DMS153 treated with DMSO at 0.1 percent for 48 hours (cell line): Measurements from ENCODE around the gene IL1RAP.

Experiments used
- DNase-seq: peaks from one replicate; lab custom pipeline; 2025; ENCODE audit not compliant: unreplicated experiment; lab: John Stamatoyannopoulos, UW

Gene IL1RAP

DNA sequence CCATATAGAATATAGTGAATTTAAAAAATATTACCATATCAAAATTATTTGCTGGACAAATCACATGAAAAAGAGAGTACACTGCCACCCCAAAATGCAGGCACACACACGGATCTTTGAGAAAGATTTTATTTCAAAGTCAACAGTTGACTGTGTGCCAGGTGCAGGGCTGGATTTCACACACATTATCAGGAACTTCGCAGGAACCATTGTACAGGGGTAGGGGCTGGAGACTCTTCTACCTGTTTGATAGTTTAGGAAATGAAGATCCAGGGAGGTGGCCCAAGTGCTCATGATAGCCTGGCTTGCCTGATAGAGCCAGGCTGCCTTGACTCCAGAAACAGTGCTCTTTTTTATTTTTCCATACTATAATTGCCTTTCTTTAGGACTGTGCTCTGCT is 54.2 kb downstream of the IL1RAP start:
- DNase-seq = no peak

DNA sequence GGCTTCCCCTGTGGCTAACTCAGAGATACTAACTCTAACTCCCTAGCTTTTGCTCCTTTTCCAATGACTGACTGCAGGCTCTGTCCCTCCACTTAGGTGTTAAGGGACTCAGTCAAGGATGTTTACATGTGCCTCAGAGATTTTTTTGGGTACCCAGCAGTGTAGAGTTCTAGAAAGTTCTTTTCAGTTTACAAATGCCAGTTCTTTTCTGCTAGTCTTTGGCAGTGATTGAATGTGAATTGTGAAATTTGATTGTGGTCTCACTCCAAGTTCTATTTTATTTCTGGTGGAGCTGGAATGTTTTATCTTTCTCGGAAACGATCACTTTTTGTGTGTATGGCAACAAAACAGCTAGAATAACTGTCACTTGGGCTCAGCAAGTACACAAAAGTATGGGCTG is 60.6 kb downstream of the IL1RAP start:
- no peak for DNase-seq

DNA sequence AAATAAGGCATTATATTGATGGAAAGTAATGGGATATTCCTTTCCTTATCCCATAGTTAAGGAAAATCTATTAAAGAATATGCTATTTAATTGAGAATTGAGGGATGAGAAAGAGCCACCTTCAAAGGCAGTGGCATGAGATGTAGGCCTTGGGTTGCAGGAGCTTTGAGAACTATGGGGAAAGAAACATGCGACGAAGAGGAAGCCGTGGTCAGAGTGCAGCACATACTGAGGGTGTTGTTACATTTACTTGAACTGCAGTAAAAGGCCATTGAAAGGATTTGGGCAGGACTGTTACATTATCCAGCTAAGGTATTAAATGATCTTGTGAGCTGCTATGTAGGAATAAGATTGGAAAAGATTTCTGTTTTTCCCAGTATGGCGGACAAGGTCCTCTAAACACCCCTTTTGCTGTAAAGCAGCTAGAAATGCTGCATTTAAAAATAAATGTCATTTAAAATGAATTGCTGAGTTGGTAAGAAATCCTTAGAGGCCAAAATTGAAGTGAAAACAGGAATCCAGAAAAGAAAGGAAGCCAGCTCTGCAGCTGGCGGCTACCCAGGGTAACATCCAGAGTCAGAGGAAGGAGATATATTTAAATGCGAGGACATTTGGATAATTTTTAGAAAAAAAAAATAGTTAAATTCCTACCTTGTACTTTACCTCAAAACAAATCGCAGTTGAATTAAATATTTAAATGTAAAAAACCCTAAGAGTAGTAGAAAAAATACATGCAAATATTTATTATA is 61.7 kb downstream of the IL1RAP start:
- no peak for DNase-seq

DNA sequence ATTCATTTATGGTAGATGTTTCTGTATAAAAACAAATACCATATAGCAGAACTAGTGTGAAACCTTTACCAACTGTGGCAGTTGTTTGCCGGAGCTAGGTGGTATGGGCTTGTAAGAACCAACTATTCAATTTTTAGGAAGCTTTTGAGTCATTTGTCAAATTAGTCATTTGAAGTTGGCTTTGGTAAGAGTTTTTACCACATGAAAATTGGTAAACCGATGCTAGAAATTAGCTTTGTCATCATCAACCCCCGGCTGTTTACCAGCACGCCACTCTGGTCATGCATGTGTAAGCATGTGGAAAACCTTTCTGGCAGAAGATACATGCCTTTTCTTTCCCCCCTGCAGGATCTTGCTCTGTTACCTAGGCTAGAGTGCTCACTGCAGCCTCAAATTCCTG is 63.3 kb downstream of the IL1RAP start:
- no peak for DNase-seq

DNA sequence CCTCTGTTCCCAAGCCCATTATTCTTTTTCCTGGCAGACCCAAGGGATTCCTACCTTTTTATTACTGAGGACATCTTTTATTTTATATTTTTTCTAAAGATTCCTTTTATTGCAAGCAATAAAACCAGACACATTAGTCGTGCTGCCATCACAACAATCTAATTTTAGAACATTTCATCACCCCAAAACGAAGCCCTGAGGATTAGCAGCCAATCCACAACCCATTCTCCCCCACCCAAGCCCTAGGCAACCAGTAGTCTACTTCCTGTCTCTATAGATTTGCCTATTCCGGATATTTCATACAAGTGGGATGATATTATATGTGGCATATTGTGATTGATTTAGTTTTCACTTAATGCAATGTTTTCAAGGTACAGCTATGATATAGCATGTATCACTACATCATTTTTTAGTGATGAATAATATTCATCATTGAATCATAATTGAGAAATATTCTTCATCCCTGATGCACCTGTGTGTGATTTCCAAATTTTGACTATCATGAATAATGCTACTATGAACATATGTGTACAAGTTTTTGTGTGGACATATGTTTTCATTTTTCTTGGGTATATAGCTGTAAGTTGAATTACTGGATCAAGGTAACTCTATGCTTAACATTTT is 65.7 kb downstream of the IL1RAP start:
- no peak for DNase-seq

DNA sequence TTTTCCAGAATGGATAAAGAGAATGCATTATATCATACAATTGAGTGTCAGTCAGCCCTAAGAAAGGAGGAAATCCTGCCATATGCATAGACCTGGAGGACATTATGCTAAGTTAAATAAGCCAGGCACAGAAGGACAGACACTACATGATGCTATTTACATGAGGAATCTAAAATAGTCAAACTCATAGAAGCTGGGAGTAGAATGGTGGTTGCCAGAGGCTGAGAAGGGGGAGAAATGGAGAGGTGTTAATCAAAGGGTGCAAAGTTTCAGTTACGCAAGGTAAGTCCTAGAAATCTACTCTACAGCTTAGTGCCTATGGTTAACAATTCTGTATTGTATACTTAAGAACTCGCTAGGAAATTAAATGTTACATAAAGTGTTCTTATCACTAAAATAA is 66.5 kb downstream of the IL1RAP start:
- no peak for DNase-seq

DNA sequence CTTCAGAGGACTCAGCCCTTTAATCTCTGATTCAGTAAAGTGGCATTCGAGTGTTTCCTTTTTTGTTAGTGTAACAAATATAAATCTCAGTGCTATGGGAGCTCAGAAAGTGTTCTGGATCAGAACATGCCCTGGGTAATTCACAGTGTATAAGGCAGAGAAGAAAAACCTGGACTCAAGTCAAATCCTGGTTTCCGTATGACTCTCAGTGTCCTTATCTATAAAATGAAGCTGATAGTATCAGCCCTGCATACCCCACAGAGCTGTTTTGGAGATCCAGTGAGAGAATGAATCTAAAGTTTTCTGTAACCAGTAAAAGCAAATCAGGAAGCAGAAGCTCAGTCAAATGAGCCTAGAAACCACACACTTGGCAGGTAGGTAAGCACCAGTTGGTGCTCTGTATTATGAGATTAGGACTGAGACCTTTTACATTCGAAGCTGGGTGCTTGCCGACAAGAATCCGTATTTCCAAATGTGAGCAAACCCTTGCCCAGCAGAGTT is 67.2 kb downstream of the IL1RAP start:
- no peak for DNase-seq

DNA sequence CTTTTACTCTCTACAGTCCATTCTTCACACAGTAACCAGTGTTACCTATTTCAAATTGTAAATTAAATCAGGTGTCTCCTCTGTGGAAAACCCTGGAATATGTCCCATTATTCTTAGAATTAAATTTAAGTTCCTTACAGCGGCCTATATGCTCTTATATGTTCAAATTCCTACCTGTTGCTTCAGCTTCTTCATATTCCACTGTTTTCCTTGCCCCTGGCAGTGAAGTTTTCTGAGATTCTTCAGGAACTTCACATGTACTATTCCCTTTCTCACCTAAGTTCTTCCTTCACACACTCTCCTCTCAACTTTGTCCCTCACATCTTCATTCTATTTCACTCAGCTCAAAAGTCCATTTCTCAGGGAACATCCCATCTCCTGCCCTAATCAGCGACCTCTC is 68.8 kb downstream of the IL1RAP start:
- no peak for DNase-seq

DNA sequence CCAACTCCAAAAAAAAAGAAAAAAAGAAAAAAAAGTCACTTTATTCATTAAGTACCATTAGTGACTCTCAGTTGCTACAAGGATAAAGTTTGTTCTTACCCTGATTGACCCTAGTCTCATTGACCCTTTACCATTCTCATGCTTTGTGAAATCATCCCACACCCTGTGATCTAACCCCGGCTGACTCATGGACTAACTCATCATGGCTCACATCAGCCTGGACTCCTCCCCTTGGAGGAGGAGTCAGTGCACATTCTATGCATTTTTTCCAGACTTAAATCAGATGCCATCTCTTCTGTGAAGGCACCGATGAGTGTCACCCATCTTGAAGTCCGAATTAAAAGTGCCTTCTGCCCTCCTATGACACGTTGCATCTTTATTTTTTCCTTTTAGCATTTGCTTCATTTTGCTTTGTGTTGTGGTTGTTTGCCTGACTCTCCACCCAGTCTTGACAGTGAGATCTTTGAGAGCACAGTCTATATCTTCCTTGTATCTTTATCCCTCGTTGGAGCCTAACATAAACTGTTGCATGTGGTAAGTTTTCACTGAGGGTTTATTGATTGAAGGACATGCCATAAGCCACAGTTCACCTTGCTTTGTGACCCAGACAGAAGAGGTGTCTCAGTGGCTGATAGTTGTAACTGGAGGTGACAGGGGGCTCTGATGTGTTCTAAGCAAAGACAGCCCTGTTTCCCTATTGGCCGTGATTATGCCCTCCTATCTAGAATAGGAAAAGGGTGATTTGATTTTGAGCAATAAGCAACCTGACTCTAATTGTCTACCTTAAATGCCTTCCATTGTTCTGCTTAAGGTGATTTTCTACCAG is 72.1 kb downstream of the IL1RAP start:
- DNase-seq = no peak

DNA sequence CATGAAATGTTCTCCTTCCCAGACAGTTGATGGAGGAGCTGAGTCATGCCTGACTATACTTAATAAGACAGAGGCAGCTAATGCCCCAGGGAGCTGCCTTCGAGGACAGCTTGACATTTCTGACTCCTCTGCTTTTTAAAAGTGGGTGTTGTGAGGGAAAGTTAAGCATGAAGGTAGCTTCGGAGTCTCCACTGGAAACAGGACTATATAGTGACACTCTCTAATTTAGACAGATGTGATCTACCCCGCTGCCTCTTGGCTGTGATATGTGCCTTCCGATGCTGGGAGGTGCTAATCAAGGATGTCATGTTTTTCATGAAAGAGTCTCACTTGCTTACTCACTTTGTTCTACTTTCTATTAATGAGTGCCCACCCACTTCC is 72.7 kb downstream of the IL1RAP start:
- no peak for DNase-seq

DNA sequence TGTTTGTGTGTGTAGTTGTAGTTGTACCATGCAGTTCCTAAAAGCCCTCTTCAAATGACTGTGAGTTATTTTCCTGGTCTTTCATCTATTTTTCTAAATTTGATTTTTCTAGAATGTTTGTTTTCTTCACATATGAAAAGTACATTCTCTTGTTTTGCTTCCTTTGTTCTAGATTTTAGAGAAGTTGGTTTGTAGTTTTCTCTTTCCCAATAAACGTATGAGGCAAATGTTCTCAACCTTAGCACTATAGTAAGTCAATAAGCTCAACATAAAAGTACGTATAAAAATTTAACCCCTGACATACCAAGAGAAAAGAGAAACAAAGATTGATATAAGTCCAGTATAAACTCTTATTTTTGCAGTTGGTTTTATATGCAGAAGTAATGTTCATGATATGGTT is 74.7 kb downstream of the IL1RAP start:
- DNase-seq = no peak

DNA sequence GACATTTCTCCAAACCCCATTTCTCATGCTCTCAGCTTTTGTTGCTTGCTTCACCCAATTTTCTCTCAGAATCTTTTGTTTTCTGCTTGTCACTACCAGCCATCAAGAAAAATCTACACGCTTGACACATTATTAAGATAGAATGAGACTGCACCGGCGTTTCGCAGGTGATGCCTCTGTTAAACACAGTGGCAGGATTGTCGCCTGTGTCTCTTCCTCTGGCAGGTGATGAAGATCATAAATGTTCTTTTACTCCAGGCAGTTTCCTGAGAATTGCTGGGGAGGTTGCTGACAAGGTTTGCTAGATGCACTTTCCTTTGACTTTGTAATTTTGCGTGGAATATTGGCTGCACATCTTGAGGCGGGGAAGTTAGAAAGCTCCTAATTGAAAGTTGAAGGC is 75.4 kb downstream of the IL1RAP start:
- no peak for DNase-seq

DNA sequence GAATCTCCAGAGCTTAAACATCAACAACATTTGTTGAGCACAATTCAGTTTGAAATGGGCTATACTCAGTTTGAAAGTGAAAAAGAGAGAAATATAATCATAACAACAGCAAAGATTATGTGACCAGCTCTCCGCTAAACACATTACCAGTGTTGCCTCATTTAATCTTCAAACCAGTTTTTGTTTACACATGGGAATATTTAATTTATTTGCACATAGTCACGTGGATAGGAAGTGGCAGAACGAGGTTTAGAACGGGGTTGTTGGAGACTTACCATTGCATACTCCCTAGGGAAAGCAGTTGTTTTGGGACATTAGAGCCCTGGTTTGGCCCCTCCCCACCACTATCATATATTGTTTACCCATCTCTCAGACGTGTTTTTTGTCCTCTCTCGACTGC is 77.2 kb downstream of the IL1RAP start:
- peak; percentile 61 for DNase-seq

DNA sequence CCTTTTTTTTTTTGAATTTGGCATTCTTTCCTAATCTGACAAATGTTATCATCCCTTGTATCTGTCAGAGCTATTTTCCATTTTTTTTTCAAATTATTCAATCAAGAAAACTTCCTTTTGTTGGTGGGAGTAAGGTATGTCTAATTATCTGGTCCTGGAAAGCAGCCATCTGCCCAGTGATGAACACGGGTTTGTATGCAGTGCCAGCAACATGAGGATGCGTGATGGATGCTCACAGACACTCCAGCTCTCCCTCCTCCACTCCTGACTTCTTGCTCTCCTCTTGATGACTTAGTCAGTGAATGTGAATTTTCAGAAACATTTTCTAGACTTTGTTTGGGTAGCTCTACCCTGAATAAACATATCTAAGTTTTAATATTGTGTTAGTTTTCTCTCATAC is 79.2 kb downstream of the IL1RAP start:
- no peak for DNase-seq

DNA sequence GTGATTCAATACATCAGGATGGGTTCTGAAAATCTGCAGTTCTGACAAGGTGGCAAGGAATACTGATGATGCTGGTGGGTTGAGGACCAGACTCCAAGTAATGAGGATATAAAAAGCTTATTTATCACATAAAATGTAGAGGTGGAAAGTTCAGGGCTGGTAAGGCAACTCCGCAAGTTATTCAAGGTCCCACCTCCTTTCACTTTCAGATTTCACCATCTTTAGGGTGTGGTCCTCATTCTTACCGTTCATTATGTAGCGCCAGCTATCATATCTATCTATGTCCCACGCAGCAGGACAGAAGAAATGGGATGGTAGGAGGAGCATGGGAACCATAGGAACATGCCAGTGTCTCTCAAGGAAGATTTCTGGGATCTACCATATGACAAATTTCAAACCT is 80.3 kb downstream of the IL1RAP start:
- DNase-seq = no peak

DNA sequence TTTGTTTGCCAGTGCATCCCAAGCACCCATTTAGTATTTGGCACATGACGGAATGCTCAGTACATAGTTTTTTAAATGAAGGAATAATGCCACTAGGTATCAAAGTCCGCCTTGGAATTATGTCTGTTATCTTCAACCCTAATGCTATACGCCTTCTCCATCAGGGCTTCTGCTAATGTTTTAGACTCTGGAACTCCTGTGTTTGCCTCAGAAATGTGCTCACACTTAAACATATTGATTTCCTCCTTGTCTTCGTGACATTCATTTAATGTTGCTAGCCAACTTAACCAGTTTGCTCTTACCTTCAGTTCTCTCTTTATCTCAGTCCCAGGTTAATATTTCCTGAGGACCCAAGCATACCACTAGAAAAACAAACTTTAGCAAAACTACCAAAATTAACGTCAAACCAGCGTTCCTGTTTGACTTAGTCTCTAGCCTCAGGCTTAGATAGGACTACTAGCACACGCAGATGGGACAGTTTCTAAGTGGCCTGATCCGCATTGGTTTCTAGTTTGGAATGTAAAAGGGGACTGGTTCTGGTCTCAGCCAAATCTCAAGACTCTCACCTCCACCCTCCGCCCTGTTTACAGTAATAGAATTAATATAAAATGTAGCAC is 81.4 kb downstream of the IL1RAP start:
- DNase-seq = no peak

DNA sequence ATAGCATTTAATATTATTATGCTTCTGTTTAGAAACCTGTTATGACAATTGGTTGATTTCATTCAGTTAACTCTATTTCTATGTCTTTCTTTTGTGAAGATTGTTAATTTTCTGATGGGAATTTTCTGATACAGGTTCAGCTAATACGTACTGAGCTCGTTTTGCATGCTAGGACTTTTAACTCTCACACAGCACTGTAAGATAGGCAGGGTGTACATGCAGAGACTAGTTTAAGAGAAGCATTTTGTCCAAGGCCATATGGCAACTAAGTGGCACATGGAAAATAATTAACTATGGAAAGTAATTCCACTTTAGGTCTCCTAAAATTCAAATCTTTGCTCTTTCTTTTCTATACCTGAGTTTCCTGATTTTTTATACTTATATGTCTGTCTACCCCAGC is 81.9 kb downstream of the IL1RAP start:
- no peak for DNase-seq

DNA sequence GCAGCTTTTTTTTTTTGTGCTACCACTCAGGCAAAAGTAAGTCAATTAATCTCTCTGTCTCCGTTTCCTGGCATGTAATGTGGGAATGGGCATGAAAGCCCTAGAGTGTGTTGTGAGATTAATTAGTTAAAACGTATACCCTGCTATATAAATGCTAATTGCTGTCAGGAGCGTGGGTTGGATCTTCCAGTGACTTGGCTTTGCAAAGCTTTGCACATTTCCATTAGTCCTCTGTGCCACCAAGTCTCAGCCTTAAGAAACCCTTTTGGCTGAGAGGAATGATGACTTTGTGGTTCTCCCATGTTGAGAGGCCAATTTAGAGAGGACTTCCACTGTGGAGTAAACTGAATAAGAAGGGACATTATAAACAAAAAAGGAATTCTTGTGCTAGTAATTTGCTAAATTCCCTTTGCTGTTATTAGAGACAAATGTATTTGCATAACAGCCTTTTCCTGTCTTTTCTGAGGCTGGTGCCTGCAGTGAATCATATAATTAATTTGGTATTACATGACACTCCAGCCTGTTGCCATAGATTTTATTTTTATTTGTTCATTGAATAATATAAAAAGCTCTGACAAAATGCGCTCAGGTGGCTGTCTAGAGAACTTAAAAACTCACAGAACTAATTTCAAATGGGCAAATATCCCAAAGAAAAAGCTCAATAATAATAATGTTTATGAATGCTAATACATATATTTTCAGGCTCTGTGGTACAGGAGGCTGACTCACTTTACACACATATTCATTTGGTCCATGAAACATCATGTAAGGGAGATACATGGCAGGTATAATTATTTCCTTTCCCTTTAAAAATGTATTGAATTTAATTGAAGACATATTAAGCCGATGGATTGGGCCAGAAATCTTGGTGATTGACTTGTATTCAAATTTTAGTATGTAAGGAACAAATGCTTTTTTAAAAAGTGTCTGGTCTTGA is 82.7 kb downstream of the IL1RAP start:
- DNase-seq = no peak

DNA sequence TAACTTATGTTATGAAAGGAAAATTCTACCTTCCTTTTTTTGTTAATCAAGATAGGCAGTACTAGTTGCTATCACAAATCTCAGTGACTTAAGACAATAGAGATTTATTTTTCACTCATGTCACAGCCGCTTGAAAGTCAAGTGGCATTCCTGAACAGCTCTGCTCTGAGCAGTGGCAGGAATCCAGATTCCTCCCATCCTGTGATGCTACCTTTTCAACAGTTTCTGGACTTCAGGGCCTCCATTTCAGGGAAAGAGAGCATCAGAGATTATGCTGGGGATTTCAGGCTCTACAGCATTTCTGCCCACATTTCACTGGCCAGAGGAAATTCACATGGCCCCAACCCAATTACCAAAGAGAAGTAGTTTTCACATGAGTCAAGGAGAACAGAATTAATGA is 83.4 kb downstream of the IL1RAP start:
- DNase-seq = no peak

DNA sequence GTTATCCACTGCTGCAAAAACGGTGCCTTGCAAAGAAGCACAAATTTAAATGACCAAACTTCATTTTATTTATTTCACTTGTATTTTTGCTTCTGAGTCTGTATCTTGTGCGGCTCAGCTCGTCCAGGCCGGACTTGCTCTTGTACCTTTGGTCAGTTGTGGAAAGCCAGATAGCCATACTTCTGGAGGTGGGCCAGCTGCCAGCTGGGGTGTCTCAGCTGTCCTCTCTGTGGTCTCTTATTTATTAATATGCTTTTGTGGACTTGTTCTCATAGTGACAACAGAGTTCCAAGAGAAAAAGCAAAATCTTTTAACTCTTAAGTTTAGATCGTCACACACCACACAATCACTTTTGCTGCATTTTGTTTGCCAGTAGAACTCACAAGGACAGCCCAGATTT is 87.7 kb downstream of the IL1RAP start:
- no peak for DNase-seq

DNA sequence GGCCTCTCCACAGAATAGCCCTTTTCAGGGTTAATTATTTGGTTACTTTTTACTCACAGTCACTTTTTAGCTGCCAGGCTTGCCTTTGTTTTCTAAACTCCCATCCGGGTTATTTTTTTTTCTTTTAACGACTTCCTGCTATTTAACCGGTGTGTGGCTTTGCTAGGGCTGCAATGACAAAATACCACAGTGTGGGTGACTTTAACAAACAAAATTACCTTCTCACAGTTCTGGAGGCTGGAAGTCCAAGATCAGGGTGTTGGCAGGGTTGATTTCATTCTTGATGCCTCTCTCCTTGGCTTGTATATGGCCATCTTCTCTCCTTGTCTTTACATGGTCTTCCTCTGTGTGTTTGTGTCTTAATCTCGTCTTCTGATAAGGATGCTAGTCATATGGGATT is 91.5 kb downstream of the IL1RAP start:
- DNase-seq = no peak
